ENCODE data around the gene CDKN2D.
"Not testable (repeated sequence)": the region's sequence is repeated elsewhere in the genome, so short reads cannot be mapped to it uniquely, and the experiment has no call there.

DNA sequence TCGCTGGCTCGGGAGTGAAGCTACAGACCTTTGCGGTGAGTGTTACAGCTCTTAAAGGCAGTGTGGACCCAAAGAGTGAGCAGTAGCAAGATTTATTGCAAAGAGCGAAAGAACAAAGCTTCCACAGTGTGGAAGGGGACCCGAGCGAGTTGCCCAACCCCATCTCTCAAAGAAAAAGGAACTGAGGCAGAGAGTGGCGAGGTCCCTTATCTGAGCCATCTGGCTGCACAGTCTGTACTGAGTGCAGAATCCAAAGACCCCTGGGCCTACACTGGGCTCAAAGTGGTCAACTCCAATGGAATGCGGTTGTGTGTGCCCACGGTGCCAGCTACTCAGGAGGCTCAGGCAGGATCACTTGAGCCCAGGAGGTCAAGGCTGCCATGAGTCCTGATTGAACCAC is 29.8 kb downstream of the CDKN2D start:
- not testable (repeated sequence) for TF ChIP-seq POLR2A, EP300 (IDR thresholded peaks at IDR 0.05)
- TF ChIP-seq, protein P1, sequence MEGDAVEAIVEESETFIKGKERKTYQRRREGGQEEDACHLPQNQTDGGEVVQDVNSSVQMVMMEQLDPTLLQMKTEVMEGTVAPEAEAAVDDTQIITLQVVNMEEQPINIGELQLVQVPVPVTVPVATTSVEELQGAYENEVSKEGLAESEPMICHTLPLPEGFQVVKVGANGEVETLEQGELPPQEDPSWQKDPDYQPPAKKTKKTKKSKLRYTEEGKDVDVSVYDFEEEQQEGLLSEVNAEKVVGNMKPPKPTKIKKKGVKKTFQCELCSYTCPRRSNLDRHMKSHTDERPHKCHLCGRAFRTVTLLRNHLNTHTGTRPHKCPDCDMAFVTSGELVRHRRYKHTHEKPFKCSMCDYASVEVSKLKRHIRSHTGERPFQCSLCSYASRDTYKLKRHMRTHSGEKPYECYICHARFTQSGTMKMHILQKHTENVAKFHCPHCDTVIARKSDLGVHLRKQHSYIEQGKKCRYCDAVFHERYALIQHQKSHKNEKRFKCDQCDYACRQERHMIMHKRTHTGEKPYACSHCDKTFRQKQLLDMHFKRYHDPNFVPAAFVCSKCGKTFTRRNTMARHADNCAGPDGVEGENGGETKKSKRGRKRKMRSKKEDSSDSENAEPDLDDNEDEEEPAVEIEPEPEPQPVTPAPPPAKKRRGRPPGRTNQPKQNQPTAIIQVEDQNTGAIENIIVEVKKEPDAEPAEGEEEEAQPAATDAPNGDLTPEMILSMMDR (IDR thresholded peaks at IDR 0.05) = not testable (repeated sequence)
